ENCODE results near the gene GTF3C5.
"Not testable (repeated sequence)": the region's sequence is repeated elsewhere in the genome, so short reads cannot be mapped to it uniquely, and the experiment has no call there.

The GTF3C5 gene

GRCh38 chr9:132995879-132996278 lies 34.9 kb upstream of the GTF3C5 start:
- peaks cover 33 to 45% of the 10 kb centered on the region in 2 donors for H3K27me3 ChIP-seq (ENCODE audit: control insufficient read depth in 2 of 2, insufficient read depth in 2 of 2, low read length in 2 of 2)

GRCh38 chr9:132996526-132996925 lies 34.3 kb upstream of the GTF3C5 start:
- H3K9me3 ChIP-seq (ENCODE audit: control insufficient read depth in 2 of 2, low read length in 2 of 2), result no peaks in the 10 kb centered on the region
- H3K4me1 ChIP-seq (ENCODE audit: control insufficient read depth in 2 of 2, insufficient read depth in 2 of 2, low read length in 2 of 2), result peaks cover 3 to 6% of the 10 kb centered on the region in 2 donors
- H3K36me3 ChIP-seq (ENCODE audit: control insufficient read depth in 2 of 2, insufficient read depth in 2 of 2, low read length in 2 of 2), result no peaks in the 10 kb centered on the region
- H3K9ac ChIP-seq (ENCODE audit: low read depth in 1 of 2, low read length in 2 of 2), result no peak overlapping the region
- no peak overlapping the region for H3K27ac ChIP-seq (ENCODE audit: low read depth in 2 of 2, low read length in 2 of 2)
- H3K27me3 ChIP-seq (ENCODE audit: control insufficient read depth in 2 of 2, insufficient read depth in 2 of 2, low read length in 2 of 2), result peaks cover 28 to 42% of the 10 kb centered on the region in 2 donors
- no peak overlapping the region for H3K4me3 ChIP-seq (ENCODE audit: low read length in 2 of 2)

More at GRCh38 chr9:132995879-132996278, 34.9 kb upstream of the GTF3C5 start:
- no peak overlapping the region for H3K27ac ChIP-seq (ENCODE audit: low read depth in 2 of 2, low read length in 2 of 2)
- peaks cover 3 to 6% of the 10 kb centered on the region in 2 donors for H3K4me1 ChIP-seq (ENCODE audit: control insufficient read depth in 2 of 2, insufficient read depth in 2 of 2, low read length in 2 of 2)
- H3K9me3 ChIP-seq (ENCODE audit: control insufficient read depth in 2 of 2, low read length in 2 of 2), result no peaks in the 10 kb centered on the region
- H3K9ac ChIP-seq (ENCODE audit: low read depth in 1 of 2, low read length in 2 of 2), result no peak overlapping the region
- no peaks in the 10 kb centered on the region for H3K36me3 ChIP-seq (ENCODE audit: control insufficient read depth in 2 of 2, insufficient read depth in 2 of 2, low read length in 2 of 2)
- H3K4me3 ChIP-seq (ENCODE audit: low read length in 2 of 2), result no peak overlapping the region

GRCh38 chr9:132997591-132997990 lies 33.2 kb upstream of the GTF3C5 start:
- H3K9ac ChIP-seq (ENCODE audit: low read depth in 1 of 2, low read length in 2 of 2), result no peak overlapping the region
- no peak overlapping the region for H3K4me3 ChIP-seq (ENCODE audit: low read length in 2 of 2)
- H3K36me3 ChIP-seq (ENCODE audit: control insufficient read depth in 2 of 2, insufficient read depth in 2 of 2, low read length in 2 of 2), result no peaks in the 10 kb centered on the region
- peaks cover 3 to 6% of the 10 kb centered on the region in 2 donors for H3K4me1 ChIP-seq (ENCODE audit: control insufficient read depth in 2 of 2, insufficient read depth in 2 of 2, low read length in 2 of 2)
- H3K27me3 ChIP-seq (ENCODE audit: control insufficient read depth in 2 of 2, insufficient read depth in 2 of 2, low read length in 2 of 2), result peaks cover 33 to 34% of the 10 kb centered on the region in 2 donors
- no peak overlapping the region for H3K27ac ChIP-seq (ENCODE audit: low read depth in 2 of 2, low read length in 2 of 2)
- no peaks in the 10 kb centered on the region for H3K9me3 ChIP-seq (ENCODE audit: control insufficient read depth in 2 of 2, low read length in 2 of 2)

GRCh38 chr9:132998221-132998620 lies 32.6 kb upstream of the GTF3C5 start:
- H3K36me3 ChIP-seq (ENCODE audit: control insufficient read depth in 2 of 2, insufficient read depth in 2 of 2, low read length in 2 of 2); H3K27ac ChIP-seq (ENCODE audit: low read depth in 2 of 2, low read length in 2 of 2); H3K9ac ChIP-seq (ENCODE audit: low read depth in 1 of 2, low read length in 2 of 2); H3K4me3 ChIP-seq (ENCODE audit: low read length in 2 of 2); H3K4me1 ChIP-seq (ENCODE audit: control insufficient read depth in 2 of 2, insufficient read depth in 2 of 2, low read length in 2 of 2); H3K9me3 ChIP-seq (ENCODE audit: control insufficient read depth in 2 of 2, low read length in 2 of 2): not testable (repeated sequence)
- H3K27me3 ChIP-seq (ENCODE audit: control insufficient read depth in 2 of 2, insufficient read depth in 2 of 2, low read length in 2 of 2), result peaks cover 32% of the 10 kb centered on the region in 2 donors

- no peak overlapping the region for H3K27ac ChIP-seq (ENCODE audit: low read depth in 2 of 2, low read length in 2 of 2)
- no peaks in the 10 kb centered on the region for H3K36me3 ChIP-seq (ENCODE audit: control insufficient read depth in 2 of 2, insufficient read depth in 2 of 2, low read length in 2 of 2)
- peaks cover 28 to 29% of the 10 kb centered on the region in 2 donors for H3K27me3 ChIP-seq (ENCODE audit: control insufficient read depth in 2 of 2, insufficient read depth in 2 of 2, low read length in 2 of 2)
- H3K9ac ChIP-seq (ENCODE audit: low read depth in 1 of 2, low read length in 2 of 2), result no peak overlapping the region
- no peak overlapping the region for H3K4me3 ChIP-seq (ENCODE audit: low read length in 2 of 2)
- no peaks in the 10 kb centered on the region for H3K9me3 ChIP-seq (ENCODE audit: control insufficient read depth in 2 of 2, low read length in 2 of 2)
- peaks cover 3 to 6% of the 10 kb centered on the region in 2 donors for H3K4me1 ChIP-seq (ENCODE audit: control insufficient read depth in 2 of 2, insufficient read depth in 2 of 2, low read length in 2 of 2)
Measured at GRCh38 chr9:132998831-132999635, 31.8 kb upstream of the GTF3C5 start.

GRCh38 chr9:133002147-133003070 lies 28.4 kb upstream of the GTF3C5 start:
- Histone ChIP-seq H3K36me3 (ENCODE audit: control insufficient read depth in 2 of 2, insufficient read depth in 2 of 2, low read length in 2 of 2) (no peaks in the 10 kb centered on the region), H3K27me3 (ENCODE audit: control insufficient read depth in 2 of 2, insufficient read depth in 2 of 2, low read length in 2 of 2) (peaks cover 19 to 22% of the 10 kb centered on the region in 2 donors), H3K4me3 (ENCODE audit: low read length in 2 of 2) (no peak overlapping the region), H3K9me3 (ENCODE audit: control insufficient read depth in 2 of 2, low read length in 2 of 2) (no peaks in the 10 kb centered on the region), H3K4me1 (ENCODE audit: control insufficient read depth in 2 of 2, insufficient read depth in 2 of 2, low read length in 2 of 2) (no peaks in the 10 kb centered on the region), H3K9ac (ENCODE audit: low read depth in 1 of 2, low read length in 2 of 2) (no peak overlapping the region), H3K27ac (ENCODE audit: low read depth in 2 of 2, low read length in 2 of 2) (no peak overlapping the region)

- H3K9ac ChIP-seq (ENCODE audit: low read depth in 1 of 2, low read length in 2 of 2), result no peak overlapping the region
- H3K36me3 ChIP-seq (ENCODE audit: control insufficient read depth in 2 of 2, insufficient read depth in 2 of 2, low read length in 2 of 2), result no peaks in the 10 kb centered on the region
- H3K4me3 ChIP-seq (ENCODE audit: low read length in 2 of 2), result no peak overlapping the region
- peaks cover 0 to 3% of the 10 kb centered on the region in 2 donors for H3K4me1 ChIP-seq (ENCODE audit: control insufficient read depth in 2 of 2, insufficient read depth in 2 of 2, low read length in 2 of 2)
- H3K9me3 ChIP-seq (ENCODE audit: control insufficient read depth in 2 of 2, low read length in 2 of 2), result no peaks in the 10 kb centered on the region
- H3K27ac ChIP-seq (ENCODE audit: low read depth in 2 of 2, low read length in 2 of 2), result no peak overlapping the region
- H3K27me3 ChIP-seq (ENCODE audit: control insufficient read depth in 2 of 2, insufficient read depth in 2 of 2, low read length in 2 of 2), result peaks cover 16 to 22% of the 10 kb centered on the region in 2 donors
Measured at GRCh38 chr9:133003071-133003461, 27.7 kb upstream of the GTF3C5 start.

- H3K36me3 ChIP-seq (ENCODE audit: control insufficient read depth in 2 of 2, insufficient read depth in 2 of 2, low read length in 2 of 2), result no peaks in the 10 kb centered on the region
- H3K9ac ChIP-seq (ENCODE audit: low read depth in 1 of 2, low read length in 2 of 2), result no peak overlapping the region
- no peak overlapping the region for H3K4me3 ChIP-seq (ENCODE audit: low read length in 2 of 2)
- H3K9me3 ChIP-seq (ENCODE audit: control insufficient read depth in 2 of 2, low read length in 2 of 2), result no peaks in the 10 kb centered on the region
- peaks cover 4 to 9% of the 10 kb centered on the region in 2 donors for H3K4me1 ChIP-seq (ENCODE audit: control insufficient read depth in 2 of 2, insufficient read depth in 2 of 2, low read length in 2 of 2)
- peaks cover 16 to 22% of the 10 kb centered on the region in 2 donors for H3K27me3 ChIP-seq (ENCODE audit: control insufficient read depth in 2 of 2, insufficient read depth in 2 of 2, low read length in 2 of 2)
- H3K27ac ChIP-seq (ENCODE audit: low read depth in 2 of 2, low read length in 2 of 2), result no peak overlapping the region
Measured at GRCh38 chr9:133003671-133004090, 27.1 kb upstream of the GTF3C5 start.

- Histone ChIP-seq H3K4me1 (ENCODE audit: control insufficient read depth in 2 of 2, insufficient read depth in 2 of 2, low read length in 2 of 2) (peaks cover 5 to 10% of the 10 kb centered on the region in 2 donors), H3K9me3 (ENCODE audit: control insufficient read depth in 2 of 2, low read length in 2 of 2) (no peaks in the 10 kb centered on the region), H3K4me3 (ENCODE audit: low read length in 2 of 2) (no peak overlapping the region), H3K27ac (ENCODE audit: low read depth in 2 of 2, low read length in 2 of 2) (no peak overlapping the region), H3K27me3 (ENCODE audit: control insufficient read depth in 2 of 2, insufficient read depth in 2 of 2, low read length in 2 of 2) (peaks cover 16 to 22% of the 10 kb centered on the region in 2 donors), H3K9ac (ENCODE audit: low read depth in 1 of 2, low read length in 2 of 2) (no peak overlapping the region), H3K36me3 (ENCODE audit: control insufficient read depth in 2 of 2, insufficient read depth in 2 of 2, low read length in 2 of 2) (no peaks in the 10 kb centered on the region)
Measured at GRCh38 chr9:133004091-133004998, 26.5 kb upstream of the GTF3C5 start.
